ENCODE data around the gene SRGN.
A peak's percentile ranks its signal among the peaks of the same experiment; 100 is the strongest.

The SRGN gene

DNA sequence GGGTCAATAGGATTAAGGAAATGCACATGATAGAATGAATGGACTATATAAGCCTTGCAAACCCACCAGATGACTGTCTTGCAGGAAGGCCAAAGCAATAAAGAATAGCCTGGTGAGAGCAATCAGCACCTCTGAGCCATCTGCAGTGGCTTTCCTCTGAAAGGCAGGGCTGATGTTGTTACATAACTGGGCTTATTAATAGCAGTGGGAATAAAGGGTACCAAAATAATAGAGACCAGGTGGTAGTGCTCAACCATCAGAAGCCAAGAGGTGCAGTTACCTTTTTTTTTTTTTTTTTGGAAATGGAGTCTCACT lies 19.2 kb downstream of the SRGN start:
- no peak for TF ChIP-seq CTCF (conservative IDR thresholded peaks at IDR 0.05; ENCODE audit: low read depth, low read length)
- DNase-seq (ENCODE audit: low read depth): no peak
- no peak overlapping the region for H3K4me3 ChIP-seq (ENCODE audit: low read depth, low read length)

GRCh38 chr10:69107699-69108098 lies 19.8 kb downstream of the SRGN start:
- DNase-seq (ENCODE audit: low read depth): no peak
- TF ChIP-seq CTCF (conservative IDR thresholded peaks at IDR 0.05; ENCODE audit: low read depth, low read length): no peak
- no peak overlapping the region for H3K4me3 ChIP-seq (ENCODE audit: low read depth, low read length)

DNA sequence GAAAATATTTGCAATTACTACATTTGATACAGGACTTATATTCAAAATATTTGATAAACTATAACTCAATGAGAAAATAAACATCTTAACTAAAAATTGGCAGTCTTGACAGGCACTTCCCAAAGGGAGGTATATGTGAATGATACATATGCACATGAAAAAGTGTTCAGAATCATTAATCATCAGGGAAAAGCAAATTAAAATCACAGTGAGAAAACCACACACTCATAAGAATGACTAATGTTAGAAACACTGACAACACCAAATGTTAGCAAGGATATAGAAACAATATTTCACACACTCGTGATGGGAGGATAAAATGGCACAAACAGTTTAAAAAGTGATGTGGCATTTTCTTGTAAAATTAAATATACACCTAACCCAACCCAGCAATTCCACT lies 32.0 kb downstream of the SRGN start:
- H3K4me3 ChIP-seq (ENCODE audit: low read depth, low read length): no peak overlapping the region
- TF ChIP-seq CTCF (conservative IDR thresholded peaks at IDR 0.05; ENCODE audit: low read depth, low read length): no peak
- DNase-seq (ENCODE audit: low read depth): no peak

GRCh38 chr10:69123306-69123746 lies 35.4 kb downstream of the SRGN start:
- TF ChIP-seq CTCF (conservative IDR thresholded peaks at IDR 0.05; ENCODE audit: low read depth, low read length): peak; percentile 68
- peak; percentile 80 for DNase-seq (ENCODE audit: low read depth)

GRCh38 chr10:69123747-69124562 lies 36.1 kb downstream of the SRGN start, which contains the start of gene VPS26A:
TSS of gene VPS26A (plus strand) at chr10:69124178. CDS start at chr10:69124278, 100 bp downstream.
- H3K4me3 ChIP-seq (ENCODE audit: low read depth, low read length): peak within 1 kb of the TSS; percentile 86
- peak; percentile 99 for DNase-seq (ENCODE audit: low read depth)
- no peak for TF ChIP-seq CTCF (conservative IDR thresholded peaks at IDR 0.05; ENCODE audit: low read depth, low read length)

More at GRCh38 chr10:69123306-69123746, 35.4 kb downstream of the SRGN start:
- peak overlapping the region; percentile 86 for H3K4me3 ChIP-seq (ENCODE audit: low read depth, low read length)

- peak overlapping the region; percentile 86 for H3K4me3 ChIP-seq (ENCODE audit: low read depth, low read length)
- DNase-seq (ENCODE audit: low read depth): peak; percentile 69
These were observed 36.8 kb downstream of the SRGN start for GRCh38 chr10:69124563-69125268.

More at GRCh38 chr10:69124563-69125268, 36.8 kb downstream of the SRGN start:
- no peak for TF ChIP-seq CTCF (conservative IDR thresholded peaks at IDR 0.05; ENCODE audit: low read depth, low read length)

Measured in choroid plexus epithelial cell (primary cell).